H9 (cell line): ENCODE data around the gene THSD4. TPM values are rescaled to one million over a fixed set of nuclear protein-coding genes. Genes with fewer than 3 reads are reported as not detected.
A peak's percentile ranks its signal among the peaks of the same experiment; 100 is the strongest.

ENCODE experiments used
- DNase-seq: peaks from one replicate; pipeline ENCODE4 v3.0.0-alpha.2; 2017
- H2AFZ ChIP-seq: one replicate; pipeline ENCODE4 v1.6.1; 2013; ENCODE audit warnings: mild to moderate bottlenecking, low read length, control low read depth, moderate library complexity
- H2AK5ac ChIP-seq: 2 replicates; pipeline ENCODE4 v1.6.1; 2013; ENCODE audit warnings: low read length, control low read depth, mixed read lengths; ENCODE audit not compliant: insufficient read length
- H2BK120ac ChIP-seq: one replicate; pipeline ENCODE4 v1.6.1; 2013; ENCODE audit warnings: low read depth, mild to moderate bottlenecking, low read length, control low read depth, inconsistent platforms; ENCODE audit not compliant: poor library complexity, severe bottlenecking
- H2BK12ac ChIP-seq: 2 replicates; pipeline ENCODE4 v1.6.1; 2013; ENCODE audit warnings: low read length, control low read depth, mixed read lengths, low read depth; ENCODE audit not compliant: insufficient read length
- H2BK15ac ChIP-seq: 2 replicates; pipeline ENCODE4 v1.6.1; 2013; ENCODE audit warnings: low read depth, low read length, control low read depth
- H2BK20ac ChIP-seq: one replicate; pipeline ENCODE4 v1.6.1; 2013; ENCODE audit warnings: low read depth, mild to moderate bottlenecking, low read length, control low read depth, inconsistent platforms; ENCODE audit not compliant: poor library complexity, severe bottlenecking
- H2BK5ac ChIP-seq: 2 replicates; pipeline ENCODE4 v1.6.1; 2013; ENCODE audit warnings: low read length, control low read depth, mixed read lengths; ENCODE audit not compliant: insufficient read length
- H3K14ac ChIP-seq: 2 replicates; pipeline ENCODE4 v1.6.1; 2013; ENCODE audit warnings: low read length, control low read depth; ENCODE audit not compliant: insufficient read depth
- H3K18ac ChIP-seq: 2 replicates; pipeline ENCODE4 v1.6.1; 2013; ENCODE audit warnings: low read depth, mild to moderate bottlenecking, mixed read lengths, low read length, control low read depth; ENCODE audit not compliant: insufficient read length
- H3K23ac ChIP-seq: 2 replicates; pipeline ENCODE4 v1.6.1; 2013; ENCODE audit warnings: low read length, control low read depth, mixed read lengths, low read depth; ENCODE audit not compliant: insufficient read length
- H3K23me2 ChIP-seq: 2 replicates; pipeline ENCODE4 v1.6.1; 2013; ENCODE audit warnings: low read depth, mild to moderate bottlenecking, mixed read lengths, low read length, control low read depth; ENCODE audit not compliant: insufficient read length, poor library complexity, severe bottlenecking
- H3K27ac ChIP-seq: 2 replicates; pipeline ENCODE4 v1.5.1; 2013; ENCODE audit warnings: low read length, control low read depth, mixed read lengths, low read depth; ENCODE audit not compliant: insufficient read length
- H3K27me3 ChIP-seq: 2 replicates; pipeline ENCODE4 v1.6.1; 2013; ENCODE audit warnings: low read length, control low read depth, inconsistent platforms; ENCODE audit not compliant: insufficient read depth
- H3K4ac ChIP-seq: 2 replicates; pipeline ENCODE4 v1.6.1; 2013; ENCODE audit warnings: low read depth, mild to moderate bottlenecking, control low read depth, inconsistent platforms, low read length, moderate library complexity
- H3K4me1 ChIP-seq: 2 replicates; pipeline ENCODE4 v1.6.1; 2013; ENCODE audit warnings: low read length, control low read depth, inconsistent platforms; ENCODE audit not compliant: insufficient read depth
- H3K4me2 ChIP-seq: 2 replicates; pipeline ENCODE4 v1.6.1; 2013; ENCODE audit warnings: low read length, control low read depth, mixed read lengths; ENCODE audit not compliant: insufficient read length, insufficient read depth
- H3K56ac ChIP-seq: 2 replicates; pipeline ENCODE4 v1.6.1; 2013; ENCODE audit warnings: low read depth, mild to moderate bottlenecking, mixed read lengths, low read length, control low read depth; ENCODE audit not compliant: insufficient read length
- H3K79me1 ChIP-seq: 2 replicates; pipeline ENCODE4 v1.6.1; 2013; ENCODE audit warnings: low read depth, mild to moderate bottlenecking, moderate library complexity, low read length, control low read depth, inconsistent platforms; ENCODE audit not compliant: insufficient read depth, poor library complexity, severe bottlenecking
- H3K79me2 ChIP-seq: 2 replicates; pipeline ENCODE4 v1.6.1; 2013; ENCODE audit warnings: low read length, control low read depth, inconsistent platforms; ENCODE audit not compliant: insufficient read depth
- H3K9ac ChIP-seq: 2 replicates; pipeline ENCODE4 v1.6.1; 2013; ENCODE audit warnings: low read length, control low read depth, mixed read lengths; ENCODE audit not compliant: insufficient read length; ENCODE audit errors: extremely low read depth
- H3K9me3 ChIP-seq: one replicate; pipeline ENCODE4 v1.6.1; 2013; ENCODE audit warnings: low read depth, low read length, inconsistent platforms; ENCODE audit not compliant: control insufficient read depth
- H3T11ph ChIP-seq: one replicate; pipeline ENCODE4 v1.6.1; 2013; ENCODE audit warnings: mild to moderate bottlenecking, low read length, control low read depth, inconsistent platforms
- H4K20me1 ChIP-seq: one replicate; pipeline ENCODE4 v1.6.1; 2013; ENCODE audit not compliant: control insufficient read depth, insufficient read length, insufficient read depth
- H4K5ac ChIP-seq: 2 replicates; pipeline ENCODE4 v1.6.1; 2013; ENCODE audit warnings: low read depth, mild to moderate bottlenecking, mixed read lengths, low read length, control low read depth; ENCODE audit not compliant: insufficient read length
- H4K8ac ChIP-seq: replicated peaks from 2 replicates; pipeline ENCODE4 v1.6.1; 2013; ENCODE audit warnings: low read length, control low read depth, mixed read lengths, low read depth; ENCODE audit not compliant: insufficient read length
- H4K91ac ChIP-seq: 2 replicates; pipeline ENCODE4 v1.6.1; 2013; ENCODE audit warnings: low read depth, mild to moderate bottlenecking, moderate library complexity, mixed read lengths, low read length, control low read depth; ENCODE audit not compliant: insufficient read length
- H3K27ac Mint-ChIP-seq, 3 experiments: 2 replicates in 2 of 3; 3 replicates in 1 of 3; pipeline ENCODE4 v1.8.0; 2020 to 2021; ENCODE audit warnings: mixed read lengths in 3 of 3, mild to moderate bottlenecking in 1 of 3, moderate library complexity in 1 of 3
- H3K27me3 Mint-ChIP-seq: 2 replicates; pipeline ENCODE4 v1.8.0; 2021; ENCODE audit warnings: low read depth, mild to moderate bottlenecking, moderate library complexity, mixed read lengths
- H3K36me3 Mint-ChIP-seq, 3 experiments: 2 replicates in 2 of 3; 3 replicates in 1 of 3; pipeline ENCODE4 v1.8.0; 2020 to 2021; ENCODE audit warnings: low read depth in 3 of 3, mixed read lengths in 3 of 3; ENCODE audit not compliant: insufficient read depth in 1 of 3
- H3K4me1 Mint-ChIP-seq, 2 experiments: 2 replicates each; pipeline ENCODE4 v1.8.0; 2020; ENCODE audit warnings: mixed read lengths in 2 of 2
- H3K4me3 Mint-ChIP-seq, 2 experiments: 2 replicates in 1 of 2; 3 replicates in 1 of 2; pipeline ENCODE4 v1.8.0; 2020 to 2021; ENCODE audit warnings: mild to moderate bottlenecking in 2 of 2, mixed read lengths in 2 of 2, moderate library complexity in 1 of 2
- H3K9me3 Mint-ChIP-seq, 2 experiments: 2 replicates in 1 of 2; 3 replicates in 1 of 2; pipeline ENCODE4 v1.8.0; 2020; ENCODE audit warnings: mild to moderate bottlenecking in 2 of 2, mixed read lengths in 2 of 2, moderate library complexity in 1 of 2
- WGBS: extraction: QIAGEN DNeasy Blood & Tissue Kit; methylation state at CpG from one replicate; pipeline ENCODE4 v1.1.7; 2013; ENCODE audit warnings: missing lambda C conversion rate, low lambda C conversion rate, mixed read lengths; ENCODE audit not compliant: insufficient read length; ENCODE audit errors: extremely low coverage; 5-methylcytosine and 5-hydroxymethylcytosine counted together
- total RNA-seq: library from RNA; stranded (reverse); gene quantifications from 2 replicates; pipeline ENCODE4 v1.2.1, GENCODE V29; 2021
- TF ChIP-seq, protein P1 (sequence below): fragments of 200-600 bp; sonication (generic); conservative IDR thresholded peaks from 3 replicates; pipeline ENCODE4 v1.8.0; 2021; ENCODE audit warnings: antibody characterized with exemption, mild to moderate bottlenecking

Gene THSD4
- total RNA-seq, 1 experiment from 2014 or later: 5.5 TPM

DNA sequence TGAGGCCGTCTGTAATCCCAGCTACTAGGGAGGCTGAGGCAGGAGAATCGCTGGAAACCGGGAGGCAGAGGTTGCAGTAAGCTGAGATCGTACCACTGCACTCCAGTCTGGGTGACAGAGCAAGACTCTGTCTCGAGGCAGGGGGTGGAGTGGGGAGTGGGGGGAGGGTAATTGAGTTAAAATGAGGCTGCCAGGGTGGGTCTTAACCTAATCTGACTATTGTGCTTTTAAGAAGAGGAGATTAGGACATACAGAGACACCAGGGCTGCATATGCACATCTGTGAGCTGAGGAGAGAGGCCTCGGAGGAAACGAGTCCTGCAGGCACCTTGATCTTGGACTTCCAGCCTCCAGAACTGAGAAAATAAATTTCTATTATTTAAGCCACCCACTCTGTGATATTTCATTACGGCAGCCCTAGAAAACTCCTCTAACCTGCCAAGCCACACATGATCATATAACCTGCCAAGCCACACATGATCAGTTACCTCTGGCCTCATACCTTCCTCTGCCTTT is 197.0 kb downstream of the THSD4 start:
- H2AFZ ChIP-seq: no peak overlapping the region
- H2BK120ac ChIP-seq: no peak overlapping the region
- no peak overlapping the region for H3K18ac ChIP-seq
- no peaks in the 10 kb centered on the region for H3K9me3 ChIP-seq
- no peaks in the 10 kb centered on the region for H3K79me1 ChIP-seq
- H2AK5ac ChIP-seq: no peak overlapping the region
- no peak overlapping the region for H3T11ph ChIP-seq
- H3K27ac Mint-ChIP-seq: peak overlapping the region; percentile 14 to 27 (median 16); a peak in 2 of 7 replicates
- H3K23ac ChIP-seq: no peak overlapping the region
- WGBS: no CpG with 5 or more reads among the region's 8 CpGs
- no peak overlapping the region for H4K91ac ChIP-seq
- no peak overlapping the region for H2BK5ac ChIP-seq
- H3K27me3 ChIP-seq: no peaks in the 10 kb centered on the region
- no peak overlapping the region for H3K4me2 ChIP-seq
- H3K4me1 ChIP-seq: no peaks in the 10 kb centered on the region
- no peaks in the 10 kb centered on the region for H3K27me3 Mint-ChIP-seq
- peaks cover 19 to 24% of the 10 kb centered on the region in 2 experiments for H3K9me3 Mint-ChIP-seq
- no peak overlapping the region for H2BK15ac ChIP-seq
- H2BK20ac ChIP-seq: no peak overlapping the region
- H4K5ac ChIP-seq: no peak overlapping the region
- H3K23me2 ChIP-seq: no peaks in the 10 kb centered on the region
- TF ChIP-seq, protein P1, sequence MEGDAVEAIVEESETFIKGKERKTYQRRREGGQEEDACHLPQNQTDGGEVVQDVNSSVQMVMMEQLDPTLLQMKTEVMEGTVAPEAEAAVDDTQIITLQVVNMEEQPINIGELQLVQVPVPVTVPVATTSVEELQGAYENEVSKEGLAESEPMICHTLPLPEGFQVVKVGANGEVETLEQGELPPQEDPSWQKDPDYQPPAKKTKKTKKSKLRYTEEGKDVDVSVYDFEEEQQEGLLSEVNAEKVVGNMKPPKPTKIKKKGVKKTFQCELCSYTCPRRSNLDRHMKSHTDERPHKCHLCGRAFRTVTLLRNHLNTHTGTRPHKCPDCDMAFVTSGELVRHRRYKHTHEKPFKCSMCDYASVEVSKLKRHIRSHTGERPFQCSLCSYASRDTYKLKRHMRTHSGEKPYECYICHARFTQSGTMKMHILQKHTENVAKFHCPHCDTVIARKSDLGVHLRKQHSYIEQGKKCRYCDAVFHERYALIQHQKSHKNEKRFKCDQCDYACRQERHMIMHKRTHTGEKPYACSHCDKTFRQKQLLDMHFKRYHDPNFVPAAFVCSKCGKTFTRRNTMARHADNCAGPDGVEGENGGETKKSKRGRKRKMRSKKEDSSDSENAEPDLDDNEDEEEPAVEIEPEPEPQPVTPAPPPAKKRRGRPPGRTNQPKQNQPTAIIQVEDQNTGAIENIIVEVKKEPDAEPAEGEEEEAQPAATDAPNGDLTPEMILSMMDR: no peak
- no peaks in the 10 kb centered on the region for H3K79me2 ChIP-seq
- H4K20me1 ChIP-seq: no peaks in the 10 kb centered on the region
- H3K9ac ChIP-seq: no peak overlapping the region
- peaks cover 22 to 37% of the 10 kb centered on the region in 2 experiments for H3K4me1 Mint-ChIP-seq
- DNase-seq: no peak
- no peak overlapping the region for H4K8ac ChIP-seq
- H3K14ac ChIP-seq: no peak overlapping the region
- no peak overlapping the region for H3K4ac ChIP-seq
- H2BK12ac ChIP-seq: no peak overlapping the region
- H3K36me3 Mint-ChIP-seq: peaks cover 12 to 35% (median 13%) of the 10 kb centered on the region in 3 experiments; a peak in 6 of 7 replicates
- H3K4me3 Mint-ChIP-seq: no peak overlapping the region
- H3K27ac ChIP-seq: no peak overlapping the region
- no peak overlapping the region for H3K56ac ChIP-seq
